ENCODE measurements around the gene CNDP2. TPM values are rescaled to one million over a fixed set of nuclear protein-coding genes. Genes with fewer than 3 reads are reported as not detected.
A peak's percentile ranks its signal among the peaks of the same experiment; 100 is the strongest.
"Not testable (repeated sequence)": the region's sequence is repeated elsewhere in the genome, so short reads cannot be mapped to it uniquely, and the experiment has no call there.

CNDP2 gene
- total RNA-seq, 1 donor from 2014 or later = 58.7 TPM

DNA sequence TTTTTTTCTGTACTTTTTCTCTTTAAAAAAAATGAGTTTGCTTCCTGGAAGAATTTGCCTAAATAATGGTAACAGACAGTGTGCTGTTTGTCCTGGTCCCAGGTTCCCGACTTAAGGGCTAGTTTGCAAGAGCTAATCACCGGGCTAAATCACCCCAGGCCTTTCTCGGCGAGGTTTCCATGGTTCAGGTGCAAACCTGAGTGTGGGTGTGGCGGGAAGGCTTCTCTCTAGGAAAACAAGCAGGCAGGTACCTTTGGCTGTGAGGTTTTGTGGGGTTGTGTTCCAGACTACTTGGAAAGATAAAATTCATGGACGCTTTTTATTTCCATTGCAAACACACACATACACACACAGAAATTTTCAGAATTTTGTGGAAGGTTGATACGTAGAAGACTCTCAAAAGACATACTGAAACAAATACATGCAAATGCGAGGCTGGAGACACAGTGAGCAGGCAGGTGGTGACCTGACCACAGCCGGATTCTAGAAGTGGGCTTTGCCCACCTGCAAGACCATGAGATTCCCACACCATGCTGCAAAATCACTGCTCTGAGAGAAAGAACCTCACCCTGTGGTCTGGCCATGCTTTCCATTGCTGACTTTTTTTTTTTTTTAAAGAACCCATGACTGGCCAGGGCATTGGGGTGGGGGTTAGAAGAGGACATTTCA, 39.0 kb downstream of the CNDP2 start:
- no peak for DNase-seq (ENCODE audit: low spot score)

DNA sequence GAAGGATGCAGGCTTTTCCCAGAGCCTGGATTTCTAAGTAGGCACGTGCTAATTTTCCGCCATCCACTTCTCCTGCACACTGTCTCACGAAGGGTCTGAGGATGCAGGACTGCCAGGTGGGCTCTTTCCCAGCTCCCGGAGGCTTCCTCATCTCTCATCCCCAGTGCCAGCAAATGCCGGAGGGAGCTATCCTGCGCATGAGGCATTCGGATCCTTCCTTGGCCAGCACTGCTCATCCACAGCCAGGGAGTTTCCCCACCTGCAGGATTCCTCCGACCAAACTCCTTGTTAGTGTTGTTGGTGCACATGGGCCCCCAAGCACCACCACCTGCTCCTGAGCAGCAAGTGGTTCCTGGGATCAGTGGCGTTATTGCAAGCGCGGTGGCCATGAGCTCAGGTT, 43.1 kb downstream of the CNDP2 start:
- no peak for DNase-seq (ENCODE audit: low spot score)

DNA sequence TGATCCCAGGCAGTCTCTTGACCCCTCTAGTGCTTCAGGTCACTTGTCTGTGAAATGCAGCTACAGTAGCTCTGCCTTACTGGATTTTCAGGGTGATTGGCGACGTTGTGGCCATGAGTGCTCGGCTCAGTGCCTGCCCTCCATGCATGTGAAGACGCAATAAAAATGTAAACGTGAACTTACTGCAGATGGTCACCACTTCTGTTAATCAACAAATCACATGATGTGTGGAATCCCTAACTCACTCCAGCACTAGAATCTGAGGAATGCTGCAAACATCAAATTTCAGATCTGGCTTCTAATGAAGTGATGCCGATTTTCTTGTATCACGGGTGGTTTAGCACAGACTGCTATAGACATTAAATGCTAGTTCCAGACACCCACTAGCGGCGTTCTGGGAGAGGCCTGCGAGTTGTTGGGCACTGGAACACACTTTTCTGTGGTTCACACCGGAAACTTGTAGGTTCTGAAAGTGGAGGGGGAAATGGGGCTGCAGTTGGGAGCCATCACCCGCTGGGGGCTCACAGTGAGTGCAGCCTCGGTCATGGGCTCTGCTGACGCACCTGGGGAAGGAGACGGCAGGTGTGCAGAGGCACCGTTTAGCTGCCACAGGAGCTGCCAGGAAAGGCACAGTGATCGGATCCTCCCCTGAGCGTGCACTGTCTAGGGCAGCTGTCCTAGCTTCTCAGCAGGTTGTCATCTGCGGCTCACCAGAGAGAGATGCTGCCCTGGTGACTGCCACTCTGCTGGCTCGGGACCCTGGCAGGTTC, 44.7 kb downstream of the CNDP2 start:
- no peak for DNase-seq (ENCODE audit: low spot score)

DNA sequence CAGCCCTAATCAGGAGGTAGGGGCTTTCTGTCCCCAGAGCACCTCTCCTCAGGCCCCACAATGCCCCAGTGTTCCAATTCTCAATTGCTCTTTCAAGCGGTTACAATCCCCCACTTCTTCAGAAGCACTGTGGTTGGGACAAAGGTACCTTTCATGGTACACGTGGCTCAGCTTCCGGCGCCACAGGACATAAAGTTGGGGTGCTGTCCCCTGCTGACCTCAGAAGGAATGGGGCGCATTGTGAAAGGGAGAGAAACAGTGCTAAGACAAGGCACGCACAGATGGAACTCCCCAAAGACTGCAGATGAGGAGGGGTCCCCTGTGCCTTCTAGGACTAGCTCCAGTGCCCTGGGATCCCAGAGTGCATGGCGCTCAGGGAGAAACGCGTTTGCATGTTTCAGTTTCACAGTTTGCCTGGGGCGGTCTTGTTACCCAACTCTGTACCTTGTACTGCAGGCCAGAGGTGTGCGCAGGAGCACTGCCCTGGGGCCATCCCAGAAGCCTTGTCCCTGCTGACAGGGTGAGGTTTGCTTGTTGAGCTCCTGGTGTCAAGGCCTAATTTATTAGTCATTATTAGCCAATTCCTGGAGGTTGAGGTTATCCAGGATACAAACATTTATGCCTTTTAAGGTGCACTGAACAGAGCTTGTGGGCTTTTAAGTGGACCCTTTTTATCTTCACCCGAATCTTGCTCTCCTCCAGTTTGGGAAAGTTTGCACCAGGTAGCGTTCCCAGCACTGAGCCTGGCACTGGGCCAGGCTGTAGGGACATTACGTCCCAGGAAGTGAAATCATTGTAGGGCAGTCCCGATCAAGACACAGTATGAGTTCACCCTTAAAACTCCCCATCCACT, 45.8 kb downstream of the CNDP2 start:
- peak; percentile 24 for DNase-seq (ENCODE audit: low spot score)

DNA sequence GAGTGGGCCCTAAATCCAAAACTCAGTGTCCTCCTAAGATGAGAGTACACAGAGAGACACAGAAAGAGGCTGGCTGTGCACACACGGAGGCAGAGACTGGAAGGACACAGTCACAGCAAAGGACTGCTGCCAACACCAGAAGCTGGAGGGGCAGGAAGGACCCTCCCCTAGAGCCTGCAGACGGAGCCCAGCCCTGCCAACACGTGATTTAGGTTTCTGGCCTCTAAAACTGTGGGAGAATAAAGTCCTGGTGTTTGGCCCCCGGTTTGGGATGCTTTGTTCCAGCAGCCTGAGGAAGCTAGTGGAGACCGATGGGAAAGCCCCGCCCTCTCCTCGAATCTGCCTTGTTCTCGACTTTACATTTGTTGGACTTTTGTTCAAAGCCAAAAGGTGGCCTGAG, 48.7 kb downstream of the CNDP2 start:
- DNase-seq (ENCODE audit: low spot score) = no peak

DNA sequence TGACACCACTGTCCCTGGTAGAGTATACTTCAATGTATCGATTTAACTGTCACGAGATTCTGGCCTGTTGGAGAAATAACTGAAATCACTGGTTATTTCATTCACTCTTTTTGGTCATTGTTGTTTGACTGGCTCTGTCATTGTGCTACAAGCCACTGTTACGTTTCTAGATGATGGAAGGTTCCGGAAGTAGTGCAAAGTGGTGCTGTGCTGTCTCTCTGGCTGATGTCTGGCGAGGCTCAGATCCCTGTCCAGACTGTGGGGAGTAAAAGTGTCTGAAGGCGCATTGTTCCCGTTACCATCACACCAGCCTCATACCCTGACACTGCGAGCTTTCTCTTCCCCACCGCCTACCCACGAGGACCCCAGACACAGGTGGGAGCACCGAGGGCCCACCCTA, 49.8 kb downstream of the CNDP2 start:
- DNase-seq (ENCODE audit: low spot score) = no peak

DNA sequence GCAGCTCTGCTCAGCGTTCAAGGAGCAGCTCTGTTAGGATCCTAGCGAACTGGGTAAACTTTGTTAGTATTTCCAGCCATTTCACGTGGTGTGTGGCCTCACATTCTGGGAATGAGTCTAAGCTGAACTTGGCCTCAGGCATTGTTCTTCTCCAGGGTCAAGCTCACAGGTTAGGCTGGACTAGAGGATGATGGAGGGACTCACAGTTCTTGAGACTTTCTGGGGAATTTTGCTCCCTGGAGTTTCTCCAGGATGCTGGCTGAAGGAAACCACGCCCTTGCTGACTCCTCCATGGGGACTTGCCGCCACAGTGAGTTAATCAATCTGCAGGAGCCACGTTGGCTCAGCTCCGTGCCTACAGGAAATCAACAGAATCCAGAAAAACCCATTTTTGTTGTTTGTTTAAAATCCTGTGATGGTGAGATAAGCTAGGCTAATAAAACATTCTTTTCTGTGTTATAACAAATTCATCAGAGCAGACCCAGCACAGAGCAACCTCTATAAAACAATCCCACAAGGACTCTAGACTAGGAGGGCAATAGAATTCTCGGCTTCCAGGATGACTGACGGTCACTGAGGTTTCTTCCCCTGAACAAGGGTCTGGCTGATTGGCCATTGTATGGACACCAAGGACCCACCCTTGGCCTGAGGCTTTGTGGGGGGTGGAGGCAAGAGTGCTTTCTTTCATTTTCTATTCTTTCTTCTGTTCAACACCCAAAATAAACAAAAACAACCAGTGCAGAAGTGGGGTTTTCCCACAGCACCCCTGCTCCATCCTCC, 50.8 kb downstream of the CNDP2 start:
- peak; percentile 60 for DNase-seq (ENCODE audit: low spot score)

DNA sequence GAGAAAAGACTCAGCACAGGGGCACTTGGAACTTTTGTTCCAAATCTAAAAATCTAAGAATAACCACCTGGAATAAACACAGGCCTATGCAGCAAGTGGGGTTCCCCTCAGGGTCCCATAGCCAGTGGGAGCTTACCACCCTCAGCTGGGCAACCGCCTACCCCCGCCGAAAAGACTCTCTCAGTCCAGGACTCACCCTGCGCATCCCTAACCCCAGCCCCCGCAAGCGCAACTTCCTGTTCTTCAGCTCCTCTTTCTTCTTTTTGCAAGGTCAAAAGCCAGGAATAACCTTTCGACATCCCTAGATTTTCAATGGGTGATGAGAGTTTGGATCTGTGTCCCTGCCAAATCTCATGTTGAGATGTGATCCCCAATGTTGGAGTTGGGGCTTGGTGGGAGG, 51.7 kb downstream of the CNDP2 start:
- no peak for DNase-seq (ENCODE audit: low spot score)

DNA sequence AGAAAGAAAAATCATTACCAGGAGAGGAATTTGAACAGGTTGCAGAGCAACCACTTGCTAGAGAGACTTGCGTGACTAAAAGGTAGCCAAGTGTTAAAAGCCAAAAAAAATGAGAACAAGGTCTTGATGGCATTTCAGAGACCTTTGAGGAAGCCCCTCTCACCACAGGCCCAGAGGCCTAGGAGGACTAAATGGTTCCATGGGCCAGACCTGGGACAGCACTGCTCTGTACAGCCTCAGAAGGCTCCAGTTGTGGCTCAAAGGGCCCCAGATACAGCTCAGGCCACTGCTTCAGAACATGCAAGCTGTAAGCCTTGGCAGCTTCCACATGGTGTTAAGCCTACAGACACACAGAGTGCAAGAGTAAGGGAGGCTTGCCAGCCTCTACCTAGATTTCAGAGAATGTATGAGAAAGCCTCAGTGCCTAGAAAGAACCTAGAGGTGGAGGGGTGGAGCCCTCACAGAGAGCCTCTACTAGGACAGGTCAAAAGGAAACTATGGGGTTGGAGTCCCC, 53.5 kb downstream of the CNDP2 start:
- no peak for DNase-seq (ENCODE audit: low spot score)

DNA sequence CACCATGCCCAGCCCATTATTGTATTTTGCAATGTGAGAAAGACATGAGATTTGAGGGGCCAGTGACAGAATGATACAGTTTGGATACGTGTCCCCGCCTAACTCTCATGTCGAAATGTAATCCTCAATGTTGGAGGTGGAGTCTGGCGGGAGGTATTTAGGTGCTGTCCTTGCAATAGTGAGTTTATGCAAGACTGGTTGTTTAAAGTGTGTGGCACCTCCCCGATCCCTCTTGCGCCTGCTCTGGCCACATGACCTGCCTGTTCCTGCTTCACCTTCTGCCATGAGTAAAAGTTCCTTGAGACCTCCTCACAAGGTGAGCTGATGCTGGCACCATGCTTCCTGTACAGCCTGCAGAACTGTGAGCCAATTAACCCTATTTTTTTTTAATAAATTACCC, 54.7 kb downstream of the CNDP2 start:
- no peak for DNase-seq (ENCODE audit: low spot score)

DNA sequence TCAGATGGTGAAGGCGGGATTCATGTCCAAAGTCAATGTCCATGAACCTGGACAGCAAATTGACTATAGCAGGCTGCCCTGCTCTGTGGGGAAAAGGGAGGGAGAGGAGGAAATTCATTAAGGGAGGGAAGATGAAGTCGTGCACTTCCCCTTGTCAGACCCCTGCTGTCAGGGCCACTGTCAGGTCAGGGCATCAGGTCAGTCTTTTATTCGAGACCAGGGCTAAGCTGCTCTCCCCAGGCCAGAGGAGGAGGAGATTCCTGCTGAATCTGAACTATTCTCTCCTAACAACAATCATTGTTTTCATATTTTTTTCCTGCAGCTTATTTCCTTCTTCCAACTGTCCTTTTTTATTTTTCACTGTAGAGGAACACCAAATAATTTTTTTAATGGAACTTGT, 55.3 kb downstream of the CNDP2 start:
- no peak for DNase-seq (ENCODE audit: low spot score)

DNA sequence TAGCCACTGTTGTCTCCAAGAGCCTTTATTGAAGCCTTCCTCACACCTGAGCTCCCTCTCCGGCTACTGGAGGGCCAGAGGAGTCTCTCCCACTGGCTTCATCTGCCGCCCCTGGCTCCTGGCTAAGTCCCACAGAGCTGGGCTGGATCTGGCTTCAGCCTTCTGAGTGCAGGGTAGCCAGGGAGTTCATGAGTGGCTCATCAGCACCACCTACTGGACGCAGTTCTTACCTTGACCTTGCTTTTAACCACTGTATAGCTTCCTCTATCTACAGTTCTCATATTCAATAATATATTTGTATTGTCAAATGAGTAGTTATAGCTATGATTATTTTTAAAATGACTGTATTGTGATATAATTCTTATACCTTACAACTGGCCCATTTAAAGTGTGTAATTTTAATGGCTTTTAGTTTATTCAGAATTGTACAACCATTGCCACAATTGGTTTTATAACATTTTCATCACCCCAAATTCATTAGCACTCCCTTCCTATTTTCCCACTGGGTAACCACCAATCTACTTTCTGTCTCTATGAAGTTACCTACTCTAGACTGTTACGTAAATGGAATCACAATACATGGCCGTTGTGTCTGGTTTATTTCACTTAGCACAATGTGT, 55.9 kb downstream of the CNDP2 start:
- peak; percentile 89 for DNase-seq (ENCODE audit: low spot score)

DNA sequence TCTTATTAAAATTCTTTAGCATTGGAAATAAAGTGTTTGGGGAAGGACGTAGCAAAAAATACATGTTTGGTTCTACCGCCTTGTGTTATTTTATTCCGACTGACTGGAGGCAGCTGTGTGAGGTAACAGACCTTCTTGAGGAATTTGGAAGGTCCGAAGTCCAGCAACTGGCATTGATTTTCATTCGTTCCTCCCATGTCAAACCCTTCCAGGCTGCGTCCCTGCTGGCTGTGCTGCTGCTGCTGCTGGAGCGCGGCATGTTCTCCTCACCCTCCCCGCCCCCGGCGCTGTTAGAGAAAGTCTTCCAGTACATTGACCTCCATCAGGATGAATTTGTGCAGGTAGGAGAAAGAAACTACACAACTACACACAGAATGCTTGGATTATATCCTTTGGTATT, 60.0 kb downstream of the CNDP2 start:
- no peak for DNase-seq (ENCODE audit: low spot score)

DNA sequence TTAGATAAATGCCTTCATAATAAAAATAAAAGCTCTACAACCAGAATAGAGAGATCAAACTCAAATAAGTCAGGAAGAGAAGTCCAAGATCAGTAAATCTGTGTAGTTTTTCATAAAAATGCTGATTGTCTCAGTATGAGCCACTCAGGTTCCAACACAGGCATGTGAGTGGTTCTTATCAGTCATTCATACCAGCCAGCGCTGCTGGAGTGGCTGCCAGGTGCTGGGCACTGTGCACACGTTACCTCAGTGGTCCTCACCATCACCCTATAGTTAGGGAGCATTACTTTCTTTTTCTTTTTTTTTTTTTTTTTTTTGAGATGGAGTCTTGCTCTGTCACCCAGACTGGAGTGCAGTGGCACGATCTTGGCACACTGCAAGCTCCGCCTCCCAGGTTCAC, 61.9 kb downstream of the CNDP2 start:
- DNase-seq (ENCODE audit: low spot score) = no peak

DNA sequence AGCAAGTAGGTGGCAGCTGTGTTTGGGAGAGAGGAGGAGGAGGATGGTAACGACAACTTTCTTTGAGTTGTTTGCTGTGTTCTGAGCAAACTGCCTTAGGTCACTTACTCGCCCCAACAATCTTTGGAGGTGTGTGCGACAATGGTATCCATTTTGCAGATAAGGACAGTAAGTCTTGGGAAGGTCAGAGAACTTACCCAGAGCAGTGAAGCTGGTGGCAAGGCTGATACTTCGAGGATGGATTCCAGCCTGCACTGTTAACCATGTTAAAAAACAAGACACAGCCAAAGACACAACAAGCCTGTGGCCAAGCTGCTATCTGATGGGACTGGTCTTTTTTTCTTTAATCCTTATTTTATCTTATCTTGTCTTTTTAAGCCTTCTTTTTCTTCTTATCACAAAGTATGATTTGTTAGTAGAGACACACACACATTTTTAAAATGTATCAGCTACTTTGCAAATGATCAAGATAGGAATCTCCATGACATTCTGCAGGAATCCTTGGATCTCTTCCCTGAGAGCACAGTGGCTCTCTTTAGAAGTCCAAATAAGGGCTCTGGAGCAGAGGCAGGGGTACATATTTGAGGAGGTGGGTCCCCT, 66.1 kb downstream of the CNDP2 start:
- peak; percentile 62 for DNase-seq (ENCODE audit: low spot score)

DNA sequence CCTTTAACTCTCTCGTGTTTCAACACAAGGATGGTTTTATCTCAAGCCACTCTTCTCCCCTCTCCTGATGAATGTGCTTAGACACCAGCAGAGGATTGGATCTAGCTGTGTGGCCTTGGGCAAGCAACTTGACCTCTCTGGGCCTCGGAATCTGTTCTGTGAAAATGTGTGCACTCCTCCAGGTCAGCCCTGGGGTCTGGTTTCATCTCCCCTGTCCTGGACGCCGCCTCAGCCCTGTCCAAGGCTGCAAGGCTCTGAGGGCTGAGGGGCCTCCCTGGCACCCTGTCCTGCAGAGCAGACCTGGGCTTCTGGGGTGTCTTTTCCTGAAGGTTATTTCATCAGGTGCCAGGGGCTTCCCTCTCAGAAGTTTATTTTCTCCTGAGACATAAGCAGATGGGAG, 66.6 kb downstream of the CNDP2 start:
- no peak for DNase-seq (ENCODE audit: low spot score)

DNA sequence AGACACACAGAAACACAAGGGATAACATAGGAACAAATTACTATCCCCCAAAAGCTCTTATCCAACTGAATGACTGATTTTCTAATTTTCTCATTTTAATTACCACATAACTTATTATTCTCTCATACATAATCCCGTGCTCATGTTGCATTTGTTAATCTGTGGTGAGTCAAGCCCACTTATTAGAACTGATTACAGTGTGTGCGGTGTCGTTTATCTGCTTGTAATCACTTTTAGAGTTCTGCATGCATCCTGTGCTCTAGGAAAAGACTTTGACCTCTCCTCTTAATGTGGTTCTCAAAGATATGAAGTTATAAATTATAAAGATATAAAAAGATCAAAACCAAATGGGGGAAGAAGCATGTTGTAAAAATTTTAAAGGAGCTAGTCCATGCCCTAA, 67.8 kb downstream of the CNDP2 start:
- DNase-seq (ENCODE audit: low spot score) = peak; percentile 74

DNA sequence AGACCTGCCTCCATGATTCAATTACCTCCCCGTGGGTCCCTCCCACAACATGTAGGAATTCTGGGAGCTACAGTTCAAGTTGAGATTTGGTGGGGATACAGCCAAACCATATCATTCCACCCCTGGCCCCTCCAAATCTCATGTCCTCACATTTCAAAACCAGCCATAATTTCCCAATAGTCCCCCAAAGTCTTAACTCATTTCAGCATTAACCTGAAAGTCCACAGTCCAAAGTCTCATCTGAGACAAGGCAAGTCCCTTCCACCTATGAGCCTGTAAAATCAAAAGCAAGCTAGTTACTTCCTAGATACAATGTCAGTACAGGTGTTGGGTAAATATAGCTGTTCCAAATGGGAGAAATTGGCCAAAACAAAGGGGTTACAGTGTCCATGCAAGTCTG, 69.0 kb downstream of the CNDP2 start:
- DNase-seq (ENCODE audit: low spot score) = not testable (repeated sequence)

DNA sequence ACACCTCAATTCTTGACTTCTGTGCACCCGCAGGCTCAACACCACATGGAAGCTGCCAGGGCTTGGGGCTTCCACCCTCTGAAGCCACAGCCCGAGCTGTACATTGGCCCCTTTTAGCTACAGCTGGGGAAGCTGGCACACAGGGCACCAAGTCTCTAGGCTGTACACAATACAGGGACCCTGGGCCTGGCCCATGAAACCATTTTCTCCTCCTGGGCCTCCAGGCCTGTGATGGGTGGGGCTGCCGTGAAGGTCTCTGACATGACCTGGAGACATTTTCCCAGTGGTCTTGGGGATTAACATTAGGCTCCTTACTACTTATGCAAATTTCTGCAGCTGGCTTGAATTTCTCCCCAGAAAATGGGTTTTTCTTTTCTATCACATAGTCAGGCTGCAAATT, 69.8 kb downstream of the CNDP2 start:
- not testable (repeated sequence) for DNase-seq (ENCODE audit: low spot score)

DNA sequence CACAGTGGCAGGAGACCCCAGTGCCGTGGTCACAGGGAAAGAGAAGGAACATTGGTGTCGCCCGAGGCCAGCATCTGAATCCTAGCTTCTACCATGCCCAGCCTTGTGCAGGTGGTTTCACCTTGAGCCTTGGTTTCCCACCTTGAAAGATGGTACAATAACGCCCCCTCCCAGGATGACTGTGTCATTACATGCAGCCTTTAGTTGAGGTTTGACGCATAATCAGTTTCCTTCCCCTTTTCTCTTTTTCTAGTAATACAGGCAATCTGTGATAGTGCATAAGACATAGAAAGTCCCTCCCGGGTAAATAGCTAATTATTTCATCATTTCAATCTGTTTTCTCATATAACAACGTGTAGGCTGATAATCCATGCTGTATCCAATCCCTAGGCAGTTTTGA, 71.7 kb downstream of the CNDP2 start:
- no peak for DNase-seq (ENCODE audit: low spot score)

DNA sequence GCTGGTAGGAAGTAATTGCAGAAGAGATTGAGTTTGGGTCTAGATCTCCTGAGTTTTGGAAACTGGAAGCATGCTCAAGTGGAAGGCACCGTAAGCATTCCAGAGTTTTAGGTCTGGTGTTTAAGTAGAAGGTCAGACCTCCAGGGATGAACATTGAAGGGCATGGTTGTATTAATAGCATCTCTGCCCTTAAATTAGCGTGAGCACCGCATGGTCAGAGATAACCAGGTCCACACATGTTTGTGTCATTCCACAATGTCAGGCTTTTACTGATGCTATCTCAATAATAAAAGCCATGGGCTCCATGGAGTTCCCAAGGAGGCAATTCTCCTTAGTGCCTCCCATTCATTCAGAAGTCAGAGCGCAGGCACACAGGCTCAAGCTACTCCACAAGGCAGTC, 73.2 kb downstream of the CNDP2 start:
- DNase-seq (ENCODE audit: low spot score) = no peak

Measured in umbilical cord (tissue), 2 donors.